Measurements from ENCODE around the gene CHIT1. TPM values are rescaled to one million over a fixed set of nuclear protein-coding genes. Genes with fewer than 3 reads are reported as not detected.

The CHIT1 gene
- total RNA-seq, 4 donors from 2014 or later, result 0.07 to 0.77 TPM; not detected in 2

DNA sequence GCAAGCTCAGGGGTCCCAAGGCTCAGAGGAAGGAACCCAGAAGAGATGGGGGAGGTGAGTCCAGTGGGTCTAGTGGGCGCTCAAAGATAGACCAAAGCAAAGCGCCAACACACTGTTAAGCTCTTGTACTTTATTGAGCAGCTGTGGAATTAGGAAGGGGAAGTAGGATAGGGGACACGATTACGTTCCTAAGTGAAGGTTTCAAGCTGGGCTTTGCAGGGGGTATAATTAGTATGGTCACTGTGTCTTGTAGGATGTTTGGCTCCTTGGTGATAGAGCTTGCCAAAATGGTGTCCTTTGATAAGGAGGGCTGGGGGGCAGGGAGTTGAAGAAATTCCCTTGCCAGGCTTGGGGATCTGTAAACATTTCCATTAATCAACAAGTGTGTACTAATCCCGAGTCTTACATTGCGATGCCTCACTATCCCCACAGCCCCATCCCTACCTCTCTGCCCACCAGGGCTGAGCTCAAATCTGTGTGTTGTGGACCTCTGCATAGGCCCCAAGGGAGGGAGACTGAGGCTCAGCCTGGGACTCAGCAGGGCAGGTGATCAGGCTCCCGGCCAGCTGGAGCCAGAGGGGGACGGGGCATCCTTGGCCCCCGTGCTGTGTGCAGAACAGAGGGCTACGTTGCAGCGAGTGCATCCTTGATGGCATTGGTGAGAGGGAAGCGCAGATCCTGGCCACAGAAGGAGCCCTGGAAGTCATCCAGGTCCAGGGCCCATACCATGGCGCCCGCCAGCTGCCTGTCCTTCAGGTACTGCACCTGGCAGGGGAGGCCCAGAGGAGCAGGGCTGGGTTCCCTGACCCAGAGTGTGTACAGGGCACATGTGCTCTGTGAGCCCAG, 50.4 kb downstream of the CHIT1 start:
- Histone ChIP-seq H3K27ac (no peak overlapping the region), H3K4me3 (no peak overlapping the region), H3K4me1 (no peaks in the 10 kb centered on the region), H3K36me3 (no peaks in the 10 kb centered on the region), H3K27me3 (no peaks in the 10 kb centered on the region), H3K9me3 (no peaks in the 10 kb centered on the region)
- intact Hi-C loops (cut with DNase I; ENCODE audit: low total_unique reads), result no loop called here
- TF ChIP-seq POLR2A (IDR thresholded peaks at IDR 0.05), result no peak
- TF ChIP-seq, protein P1, sequence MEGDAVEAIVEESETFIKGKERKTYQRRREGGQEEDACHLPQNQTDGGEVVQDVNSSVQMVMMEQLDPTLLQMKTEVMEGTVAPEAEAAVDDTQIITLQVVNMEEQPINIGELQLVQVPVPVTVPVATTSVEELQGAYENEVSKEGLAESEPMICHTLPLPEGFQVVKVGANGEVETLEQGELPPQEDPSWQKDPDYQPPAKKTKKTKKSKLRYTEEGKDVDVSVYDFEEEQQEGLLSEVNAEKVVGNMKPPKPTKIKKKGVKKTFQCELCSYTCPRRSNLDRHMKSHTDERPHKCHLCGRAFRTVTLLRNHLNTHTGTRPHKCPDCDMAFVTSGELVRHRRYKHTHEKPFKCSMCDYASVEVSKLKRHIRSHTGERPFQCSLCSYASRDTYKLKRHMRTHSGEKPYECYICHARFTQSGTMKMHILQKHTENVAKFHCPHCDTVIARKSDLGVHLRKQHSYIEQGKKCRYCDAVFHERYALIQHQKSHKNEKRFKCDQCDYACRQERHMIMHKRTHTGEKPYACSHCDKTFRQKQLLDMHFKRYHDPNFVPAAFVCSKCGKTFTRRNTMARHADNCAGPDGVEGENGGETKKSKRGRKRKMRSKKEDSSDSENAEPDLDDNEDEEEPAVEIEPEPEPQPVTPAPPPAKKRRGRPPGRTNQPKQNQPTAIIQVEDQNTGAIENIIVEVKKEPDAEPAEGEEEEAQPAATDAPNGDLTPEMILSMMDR (IDR thresholded peaks at IDR 0.05), result no peak
- DNase-seq, result no peak

- no peak for TF ChIP-seq POLR2A (IDR thresholded peaks at IDR 0.05)
- TF ChIP-seq, protein P1 (IDR thresholded peaks at IDR 0.05), result no peak
- H3K4me1 ChIP-seq, result no peaks in the 10 kb centered on the region
- no peaks in the 10 kb centered on the region for H3K36me3 ChIP-seq
- no peaks in the 10 kb centered on the region for H3K9me3 ChIP-seq
- no peak overlapping the region for H3K4me3 ChIP-seq
- intact Hi-C loops (cut with DNase I; ENCODE audit: low total_unique reads), result no loop called here
- H3K27me3 ChIP-seq, result no peaks in the 10 kb centered on the region
- DNase-seq, result no peak
- no peak overlapping the region for H3K27ac ChIP-seq
Measured at GRCh38 chr1:203178083-203178482, 51.4 kb downstream of the CHIT1 start.

DNA sequence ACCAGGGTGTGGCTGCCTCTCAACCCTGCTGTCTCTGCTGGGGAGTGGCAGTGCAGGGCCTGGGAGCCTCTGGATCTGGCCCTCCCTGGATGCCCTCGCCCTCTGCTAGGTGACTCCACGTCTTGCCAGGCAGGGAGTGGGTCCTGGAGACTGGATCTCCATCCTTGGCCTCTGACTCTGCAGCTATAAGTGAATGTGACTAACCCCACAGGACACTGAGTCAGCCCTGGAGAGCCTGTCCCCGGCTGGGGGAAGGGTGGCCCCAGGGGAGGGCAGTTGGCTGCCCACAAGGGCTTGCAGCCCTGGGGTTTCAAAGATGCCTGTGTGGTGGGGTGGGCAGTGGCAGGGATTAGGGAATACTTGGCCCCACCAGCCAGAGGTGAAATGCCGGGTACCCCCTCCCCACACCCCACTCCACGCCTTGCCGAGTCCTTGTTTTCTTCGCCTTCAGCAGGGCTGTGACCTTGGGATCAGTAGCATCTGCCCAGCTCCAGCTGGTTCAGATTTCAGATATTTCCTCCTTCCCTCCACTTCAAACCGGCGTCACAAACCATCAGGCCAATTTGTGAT, 51.9 kb downstream of the CHIT1 start:
- intact Hi-C loops (cut with DNase I; ENCODE audit: low total_unique reads), result no loop called here
- Histone ChIP-seq H3K4me1 (no peaks in the 10 kb centered on the region), H3K36me3 (no peaks in the 10 kb centered on the region), H3K9me3 (no peaks in the 10 kb centered on the region), H3K27ac (no peak overlapping the region), H3K27me3 (no peaks in the 10 kb centered on the region), H3K4me3 (no peak overlapping the region)
- TF ChIP-seq, protein P1 (IDR thresholded peaks at IDR 0.05), result no peak
- TF ChIP-seq POLR2A (IDR thresholded peaks at IDR 0.05), result no peak
- DNase-seq, result no peak

- Histone ChIP-seq H3K27ac (no peak overlapping the region), H3K4me3 (no peak overlapping the region), H3K4me1 (no peaks in the 10 kb centered on the region), H3K9me3 (no peaks in the 10 kb centered on the region), H3K27me3 (no peaks in the 10 kb centered on the region), H3K36me3 (no peaks in the 10 kb centered on the region)
- DNase-seq, result no peak
- intact Hi-C loops (cut with DNase I; ENCODE audit: low total_unique reads), result no loop called here
- no peak for TF ChIP-seq POLR2A (IDR thresholded peaks at IDR 0.05)
- TF ChIP-seq, protein P1 (IDR thresholded peaks at IDR 0.05), result no peak
Measured at GRCh38 chr1:203177036-203177405, 52.5 kb downstream of the CHIT1 start.

GRCh38 chr1:203176273-203177035, 53.0 kb downstream of the CHIT1 start:
- H3K9me3 ChIP-seq, result no peaks in the 10 kb centered on the region
- DNase-seq, result no peak
- intact Hi-C loops (cut with DNase I; ENCODE audit: low total_unique reads), result no loop called here
- no peaks in the 10 kb centered on the region for H3K36me3 ChIP-seq
- H3K4me1 ChIP-seq, result no peaks in the 10 kb centered on the region
- H3K27ac ChIP-seq, result no peak overlapping the region
- TF ChIP-seq, protein P1 (IDR thresholded peaks at IDR 0.05), result no peak
- no peak for TF ChIP-seq POLR2A (IDR thresholded peaks at IDR 0.05)
- no peak overlapping the region for H3K4me3 ChIP-seq
- no peaks in the 10 kb centered on the region for H3K27me3 ChIP-seq

Measured in uterus (tissue), 4 donors.